Neural progenitor cell (in vitro differentiated cells): ENCODE data around the gene ZFHX3.

Experiments used
- EZH2 ChIP-seq: fragments of 200-600 bp; sonication (generic); IDR thresholded peaks from 2 replicates; pipeline ENCODE4 v1.6.1; 2017; ENCODE audit warnings: antibody characterized with exemption, mild to moderate bottlenecking, moderate library complexity
- EZH2phosphoT487 ChIP-seq: fragments of 200-600 bp; sonication (generic); IDR thresholded peaks from 2 replicates; pipeline ENCODE4 v1.6.1; 2017; ENCODE audit warnings: antibody characterized with exemption
- TF ChIP-seq, protein P1 (sequence below): fragments of 200-600 bp; sonication (generic); IDR thresholded peaks from 2 replicates; pipeline ENCODE4 v1.5.1; 2017; ENCODE audit warnings: antibody characterized with exemption, mild to moderate bottlenecking

DNA sequence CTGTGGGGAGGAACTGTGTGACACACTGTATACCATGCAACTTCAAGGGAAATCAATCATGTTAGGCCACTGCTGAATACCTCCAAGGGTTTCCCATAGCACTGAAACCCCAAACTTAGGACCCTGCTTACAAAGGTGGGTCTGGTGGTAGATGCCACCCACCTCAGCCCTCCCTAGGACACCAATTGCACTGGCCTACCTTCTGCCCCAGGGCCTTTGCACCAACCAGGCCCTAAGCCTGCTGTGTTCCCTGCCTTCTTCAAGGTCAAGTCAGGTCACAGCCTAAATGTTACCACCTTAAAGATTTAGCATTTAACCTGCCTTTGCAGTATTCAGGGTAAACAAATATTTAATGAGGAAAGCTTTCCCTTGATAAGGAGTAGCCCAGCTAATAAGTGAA, 185.8 kb downstream of the ZFHX3 start:
- TF ChIP-seq, protein P1, sequence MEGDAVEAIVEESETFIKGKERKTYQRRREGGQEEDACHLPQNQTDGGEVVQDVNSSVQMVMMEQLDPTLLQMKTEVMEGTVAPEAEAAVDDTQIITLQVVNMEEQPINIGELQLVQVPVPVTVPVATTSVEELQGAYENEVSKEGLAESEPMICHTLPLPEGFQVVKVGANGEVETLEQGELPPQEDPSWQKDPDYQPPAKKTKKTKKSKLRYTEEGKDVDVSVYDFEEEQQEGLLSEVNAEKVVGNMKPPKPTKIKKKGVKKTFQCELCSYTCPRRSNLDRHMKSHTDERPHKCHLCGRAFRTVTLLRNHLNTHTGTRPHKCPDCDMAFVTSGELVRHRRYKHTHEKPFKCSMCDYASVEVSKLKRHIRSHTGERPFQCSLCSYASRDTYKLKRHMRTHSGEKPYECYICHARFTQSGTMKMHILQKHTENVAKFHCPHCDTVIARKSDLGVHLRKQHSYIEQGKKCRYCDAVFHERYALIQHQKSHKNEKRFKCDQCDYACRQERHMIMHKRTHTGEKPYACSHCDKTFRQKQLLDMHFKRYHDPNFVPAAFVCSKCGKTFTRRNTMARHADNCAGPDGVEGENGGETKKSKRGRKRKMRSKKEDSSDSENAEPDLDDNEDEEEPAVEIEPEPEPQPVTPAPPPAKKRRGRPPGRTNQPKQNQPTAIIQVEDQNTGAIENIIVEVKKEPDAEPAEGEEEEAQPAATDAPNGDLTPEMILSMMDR, result no peak
- TF ChIP-seq EZH2 (no peak), EZH2phosphoT487 (no peak)
